Subcutaneous abdominal adipose tissue (tissue), 5 donors: ENCODE measurements around the gene SLC12A3.

Experiments used
- H3K27ac ChIP-seq: one replicate; pipeline ENCODE4 v1.7.0; 2013; ENCODE audit warnings: low read depth, mild to moderate bottlenecking, inconsistent platforms, low read length, moderate library complexity
- H3K27me3 ChIP-seq, 5 donors: one replicate each; pipeline ENCODE4 v1.7.0; 2013; ENCODE audit warnings: low read length in 5 of 5, inconsistent platforms in 1 of 5; ENCODE audit not compliant: control insufficient read depth in 5 of 5, insufficient read depth in 4 of 5
- H3K36me3 ChIP-seq, 5 donors: one replicate each; pipeline ENCODE4 v1.7.0; 2013; ENCODE audit warnings: low read length in 5 of 5; ENCODE audit not compliant: control insufficient read depth in 5 of 5, insufficient read depth in 5 of 5
- H3K4me1 ChIP-seq, 5 donors: one replicate each; pipeline ENCODE4 v1.7.0; 2013; ENCODE audit warnings: low read length in 5 of 5, mild to moderate bottlenecking in 3 of 5, moderate library complexity in 1 of 5; ENCODE audit not compliant: control insufficient read depth in 5 of 5, insufficient read depth in 5 of 5
- H3K4me3 ChIP-seq, 5 donors: one replicate each; pipeline ENCODE4 v1.7.0; 2013; ENCODE audit warnings: low read length in 5 of 5, low read depth in 1 of 5
- H3K9ac ChIP-seq, 5 donors: one replicate each; pipeline ENCODE4 v1.7.0; 2013; ENCODE audit warnings: low read length in 5 of 5, mild to moderate bottlenecking in 4 of 5, moderate library complexity in 3 of 5
- H3K9me3 ChIP-seq, 5 donors: one replicate each; pipeline ENCODE4 v1.7.0; 2013; ENCODE audit warnings: low read length in 5 of 5; ENCODE audit not compliant: control insufficient read depth in 5 of 5
- donor health status: healthy.
- donor health status: healthy.
- donor health status: healthy.
- donor health status: healthy.
- donor health status: healthy.

Gene SLC12A3

GRCh38 chr16:56830669-56831068 is 34.3 kb upstream of the SLC12A3 start:
- H3K9me3 ChIP-seq = no peaks in the 10 kb centered on the region
- H3K9ac ChIP-seq = no peak overlapping the region
- H3K36me3 ChIP-seq = peaks cover 16 to 73% (median 63%) of the 10 kb centered on the region in 5 donors
- H3K27me3 ChIP-seq = no peaks in the 10 kb centered on the region
- H3K4me3 ChIP-seq = no peak overlapping the region
- no peak overlapping the region for H3K27ac ChIP-seq
- no peaks in the 10 kb centered on the region for H3K4me1 ChIP-seq

- no peaks in the 10 kb centered on the region for H3K4me1 ChIP-seq
- no peaks in the 10 kb centered on the region for H3K27me3 ChIP-seq
- H3K36me3 ChIP-seq = peaks cover 16 to 82% (median 74%) of the 10 kb centered on the region in 5 donors
- no peaks in the 10 kb centered on the region for H3K9me3 ChIP-seq
- no peak overlapping the region for H3K27ac ChIP-seq
- no peak overlapping the region for H3K9ac ChIP-seq
- no peak overlapping the region for H3K4me3 ChIP-seq
These were observed 32.2 kb upstream of the SLC12A3 start for GRCh38 chr16:56832768-56833167.

- Histone ChIP-seq H3K27ac (no peak overlapping the region), H3K4me1 (no peaks in the 10 kb centered on the region), H3K9me3 (no peaks in the 10 kb centered on the region), H3K4me3 (no peak overlapping the region), H3K27me3 (no peaks in the 10 kb centered on the region), H3K9ac (no peak overlapping the region), H3K36me3 (peaks cover 16 to 88% (median 80%) of the 10 kb centered on the region in 5 donors)
These were observed 31.6 kb upstream of the SLC12A3 start for GRCh38 chr16:56833243-56833970.

GRCh38 chr16:56835320-56835719 is 29.7 kb upstream of the SLC12A3 start:
- no peak overlapping the region for H3K4me3 ChIP-seq
- H3K9ac ChIP-seq = no peak overlapping the region
- H3K27me3 ChIP-seq = no peaks in the 10 kb centered on the region
- peaks cover 26 to 90% (median 80%) of the 10 kb centered on the region in 5 donors for H3K36me3 ChIP-seq
- no peaks in the 10 kb centered on the region for H3K9me3 ChIP-seq
- no peak overlapping the region for H3K27ac ChIP-seq
- no peaks in the 10 kb centered on the region for H3K4me1 ChIP-seq

- no peaks in the 10 kb centered on the region for H3K27me3 ChIP-seq
- no peak overlapping the region for H3K27ac ChIP-seq
- H3K36me3 ChIP-seq = peaks cover 22 to 93% (median 76%) of the 10 kb centered on the region in 5 donors
- no peaks in the 10 kb centered on the region for H3K4me1 ChIP-seq
- H3K9me3 ChIP-seq = no peaks in the 10 kb centered on the region
- H3K4me3 ChIP-seq = no peak overlapping the region
- H3K9ac ChIP-seq = no peak overlapping the region
These were observed 28.4 kb upstream of the SLC12A3 start for GRCh38 chr16:56836410-56837230.

- Histone ChIP-seq H3K4me1 (no peaks in the 10 kb centered on the region), H3K9ac (no peak overlapping the region), H3K27ac (no peak overlapping the region), H3K9me3 (no peaks in the 10 kb centered on the region), H3K36me3 (peaks cover 13 to 93% (median 76%) of the 10 kb centered on the region in 5 donors), H3K4me3 (no peak overlapping the region), H3K27me3 (no peaks in the 10 kb centered on the region)
These were observed 26.2 kb upstream of the SLC12A3 start for GRCh38 chr16:56838622-56839337.

- H3K27ac ChIP-seq = no peak overlapping the region
- H3K4me1 ChIP-seq = no peaks in the 10 kb centered on the region
- H3K9me3 ChIP-seq = no peaks in the 10 kb centered on the region
- H3K27me3 ChIP-seq = no peaks in the 10 kb centered on the region
- H3K4me3 ChIP-seq = no peak overlapping the region
- no peak overlapping the region for H3K9ac ChIP-seq
- H3K36me3 ChIP-seq = peaks cover 10 to 90% (median 71%) of the 10 kb centered on the region in 5 donors
These were observed 23.8 kb upstream of the SLC12A3 start for GRCh38 chr16:56841233-56841632.

GRCh38 chr16:56841659-56842058 is 23.3 kb upstream of the SLC12A3 start:
- no peaks in the 10 kb centered on the region for H3K27me3 ChIP-seq
- no peaks in the 10 kb centered on the region for H3K9me3 ChIP-seq
- H3K4me3 ChIP-seq = no peak overlapping the region
- no peak overlapping the region for H3K27ac ChIP-seq
- no peak overlapping the region for H3K9ac ChIP-seq
- peaks cover 10 to 86% (median 69%) of the 10 kb centered on the region in 5 donors for H3K36me3 ChIP-seq
- no peaks in the 10 kb centered on the region for H3K4me1 ChIP-seq

GRCh38 chr16:56842133-56842532 is 22.9 kb upstream of the SLC12A3 start:
- H3K36me3 ChIP-seq = peaks cover 10 to 81% (median 64%) of the 10 kb centered on the region in 5 donors
- no peak overlapping the region for H3K9ac ChIP-seq
- H3K4me1 ChIP-seq = no peaks in the 10 kb centered on the region
- H3K27me3 ChIP-seq = no peaks in the 10 kb centered on the region
- no peak overlapping the region for H3K27ac ChIP-seq
- no peak overlapping the region for H3K4me3 ChIP-seq
- H3K9me3 ChIP-seq = no peaks in the 10 kb centered on the region

- no peaks in the 10 kb centered on the region for H3K9me3 ChIP-seq
- H3K4me1 ChIP-seq = peaks cover 0 to 12% (median 10%) of the 10 kb centered on the region in 5 donors
- H3K4me3 ChIP-seq = no peak overlapping the region
- no peak overlapping the region for H3K9ac ChIP-seq
- H3K27ac ChIP-seq = no peak overlapping the region
- H3K27me3 ChIP-seq = no peaks in the 10 kb centered on the region
- peaks cover 7 to 63% (median 47%) of the 10 kb centered on the region in 5 donors for H3K36me3 ChIP-seq
These were observed 21.0 kb upstream of the SLC12A3 start for GRCh38 chr16:56844056-56844455.
